ENCODE results near the gene MMP14. TPM values are rescaled to one million over a fixed set of nuclear protein-coding genes. Genes with fewer than 3 reads are reported as not detected.
A peak's percentile ranks its signal among the peaks of the same experiment; 100 is the strongest.

Gene MMP14
- total and polyA plus RNA-seq, 2 of the 13 experiments (the other 11 are each of a cell fraction or from before 2014, with no cell fraction given) = 5.2 to 9.8 TPM

DNA sequence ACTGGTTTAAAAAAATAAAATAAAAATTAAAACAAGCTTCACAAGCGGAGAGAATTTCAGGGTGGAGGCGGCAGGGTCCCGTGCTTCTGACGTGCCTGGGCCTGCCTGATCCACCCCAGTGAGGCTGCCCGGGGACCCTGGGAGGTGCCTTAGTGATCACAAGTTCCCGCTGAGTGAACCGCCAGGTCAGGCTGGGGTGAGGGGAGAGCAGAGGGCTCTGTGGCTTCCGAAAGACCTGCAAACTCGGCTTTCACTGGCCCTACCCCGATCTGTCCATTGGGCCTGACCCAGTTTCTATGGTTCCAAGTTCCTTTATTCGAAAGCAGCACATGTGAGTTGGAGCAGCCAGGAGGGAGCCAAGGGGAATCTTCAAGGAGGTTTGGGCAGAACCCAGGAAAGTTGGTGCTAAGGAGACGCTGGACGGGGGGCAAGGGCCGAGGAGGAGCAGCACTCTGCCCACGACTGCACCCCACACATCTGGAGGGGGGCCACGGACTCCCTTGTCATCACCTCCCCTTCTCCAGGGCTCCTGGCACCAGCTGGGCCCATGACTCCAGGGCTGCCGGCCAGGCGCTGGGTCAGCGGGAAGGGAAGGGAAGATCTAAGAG, 12.9 kb downstream of the MMP14 start (continued):
- TF ChIP-seq ZNF101 (CRISPR knock-in tag; IDR thresholded peaks at IDR 0.05; ENCODE audit: borderline replicate concordance, low read depth) = no peak

DNA sequence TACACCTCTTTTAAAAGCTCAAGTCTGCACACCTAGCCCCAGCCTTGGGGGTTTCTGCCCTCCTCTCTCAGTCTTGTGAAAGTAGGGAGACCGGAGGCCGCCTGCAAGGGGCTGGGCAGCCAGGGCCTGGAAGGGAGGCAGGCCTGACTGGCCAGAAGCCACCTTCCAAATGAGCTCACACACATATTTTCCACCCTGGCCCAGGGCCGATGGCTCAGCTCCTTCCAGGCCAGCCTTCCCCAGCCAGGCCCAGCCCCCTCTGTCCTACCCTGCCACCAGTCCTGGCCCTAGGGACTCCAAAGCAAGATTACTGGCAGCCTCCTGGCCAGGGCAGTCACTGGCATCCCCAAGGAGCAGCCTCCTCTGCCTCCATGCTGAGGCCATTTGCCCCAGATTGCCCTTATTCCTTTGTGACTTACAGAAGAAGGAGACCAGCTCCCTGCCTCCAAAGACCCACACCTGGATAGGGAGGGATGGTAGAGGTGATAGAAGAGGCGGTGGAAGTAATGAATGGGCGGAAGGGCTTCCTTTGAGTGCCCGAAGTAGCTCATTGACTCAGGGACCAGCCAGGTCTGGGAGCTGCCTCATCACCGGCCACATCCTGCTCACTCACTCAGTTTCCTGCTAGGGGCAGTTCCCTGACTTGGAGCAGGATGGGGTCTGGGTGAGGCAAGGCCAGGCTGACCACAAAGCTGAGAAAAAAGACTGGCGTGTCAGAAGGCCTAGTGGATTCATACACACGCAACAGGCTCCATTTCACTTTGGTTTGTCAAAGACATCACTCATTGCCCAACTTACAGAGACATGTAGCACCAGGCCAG, 14.8 kb downstream of the MMP14 start:
- ChIA-PET POLR2A (interaction anchor here (0.7 to 3.0 kb wide), 8 partner anchors 12 to 281 kb away, joined by 3 to 16 read pairs (median 4); partner anchors contain the start of genes ABHD4, DAD1, MMP14 and MRPL52), CTCF (ENCODE audit: low intra/inter-chr PET ratio, low total read pairs) (interaction anchor here (1.0 to 4.3 kb wide), 5 partner anchors 28 to 292 kb away, joined by 5 to 200 read pairs (median 123); no protein-coding TSS in a partner anchor)
- DNase-seq (ENCODE audit: low spot score) = no peak
- 40% methylated on average over 9 of the region's 9 CpGs for WGBS (ENCODE audit: low lambda C conversion rate)
- intact Hi-C loops (cut with micrococcal nuclease; ENCODE audit: unreplicated experiment) (loop anchor here (5.0 kb wide), 1 partner anchor 464 kb away; no protein-coding TSS in a partner anchor), in situ Hi-C loops (cut with HindIII; ENCODE audit: extremely low pct_ligation_motif_present, low pct_unique_long_range_greater_than_20kb) (loop anchor here (10.0 kb wide), 1 partner anchor 76 kb away; no protein-coding TSS in a partner anchor)
- Histone ChIP-seq H4K20me1 (ENCODE audit: insufficient read depth, low read length) (no peaks in the 10 kb centered on the region), H3K4me2 (ENCODE audit: low read depth, low read length) (no peak overlapping the region), H3K36me3 (replicated peaks in 1 of 2; ENCODE audit: control insufficient read depth in 1 of 2, insufficient read depth in 2 of 2, low read length in 2 of 2) (no peaks in the 10 kb centered on the region), H3K9ac (ENCODE audit: insufficient read depth, low read depth, low read length) (no peak overlapping the region), H3K79me2 (ENCODE audit: insufficient read depth, low read length) (no peaks in the 10 kb centered on the region), H3K27me3 (ENCODE audit: control insufficient read depth in 1 of 2, insufficient read depth in 2 of 2, low read length in 2 of 2) (peaks cover 7 to 45% of the 10 kb centered on the region in 2 experiments; a peak in 4 of 5 replicates), H3K4me1 (ENCODE audit: insufficient read depth, low read length) (peaks cover 49% of the 10 kb centered on the region), H3K9me3 (ENCODE audit: low read length) (no peaks in the 10 kb centered on the region), H3K4me3 (replicated peaks in 1 of 3; ENCODE audit: insufficient read depth in 1 of 3, low read depth in 2 of 3, low read length in 3 of 3) (no peak overlapping the region), H2AFZ (ENCODE audit: low read length) (no peak overlapping the region), H3K27ac (ENCODE audit: extremely low read length, insufficient read depth, low read length) (no peak overlapping the region)
- no TSS peak for BruUV-seq (replicated peaks)
- ATAC-seq = no peak
- no peak for FAIRE-seq
- TF ChIP-seq MYC (CRISPR knock-in tag; IDR thresholded peaks at IDR 0.05; ENCODE audit: borderline replicate concordance) = 0 out of 2 replicates have a peak, but pooled peaks have one; percentile 31
- peak; percentile 22 for TF ChIP-seq MED8 (CRISPR knock-in tag; IDR thresholded peaks at IDR 0.05; ENCODE audit: insufficient replicate concordance)
- TF ChIP-seq, protein P1, sequence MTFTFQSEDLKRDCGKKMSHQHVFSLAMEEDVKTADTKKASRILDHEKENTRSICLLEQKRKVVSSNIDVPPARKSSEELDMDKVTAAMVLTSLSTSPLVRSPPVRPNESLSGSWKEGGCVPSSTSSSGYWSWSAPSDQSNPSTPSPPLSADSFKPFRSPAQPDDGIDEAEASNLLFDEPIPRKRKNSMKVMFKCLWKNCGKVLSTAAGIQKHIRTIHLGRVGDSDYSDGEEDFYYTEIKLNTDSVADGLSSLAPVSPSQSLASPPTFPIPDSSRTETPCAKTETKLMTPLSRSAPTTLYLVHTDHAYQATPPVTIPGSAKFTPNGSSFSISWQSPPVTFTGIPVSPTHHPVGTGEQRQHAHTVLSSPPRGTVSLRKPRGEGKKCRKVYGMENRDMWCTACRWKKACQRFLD (CRISPR knock-in tag; IDR thresholded peaks at IDR 0.05; ENCODE audit: borderline replicate concordance) = peak; percentile 58; the same call in 1 of the 2 replicates
- TF ChIP-seq, protein P2, sequence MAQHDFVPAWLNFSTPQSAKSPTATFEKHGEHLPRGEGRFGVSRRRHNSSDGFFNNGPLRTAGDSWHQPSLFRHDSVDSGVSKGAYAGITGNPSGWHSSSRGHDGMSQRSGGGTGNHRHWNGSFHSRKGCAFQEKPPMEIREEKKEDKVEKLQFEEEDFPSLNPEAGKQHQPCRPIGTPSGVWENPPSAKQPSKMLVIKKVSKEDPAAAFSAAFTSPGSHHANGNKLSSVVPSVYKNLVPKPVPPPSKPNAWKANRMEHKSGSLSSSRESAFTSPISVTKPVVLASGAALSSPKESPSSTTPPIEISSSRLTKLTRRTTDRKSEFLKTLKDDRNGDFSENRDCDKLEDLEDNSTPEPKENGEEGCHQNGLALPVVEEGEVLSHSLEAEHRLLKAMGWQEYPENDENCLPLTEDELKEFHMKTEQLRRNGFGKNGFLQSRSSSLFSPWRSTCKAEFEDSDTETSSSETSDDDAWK (CRISPR knock-in tag; IDR thresholded peaks at IDR 0.05) = no peak
- TF ChIP-seq, protein P3, sequence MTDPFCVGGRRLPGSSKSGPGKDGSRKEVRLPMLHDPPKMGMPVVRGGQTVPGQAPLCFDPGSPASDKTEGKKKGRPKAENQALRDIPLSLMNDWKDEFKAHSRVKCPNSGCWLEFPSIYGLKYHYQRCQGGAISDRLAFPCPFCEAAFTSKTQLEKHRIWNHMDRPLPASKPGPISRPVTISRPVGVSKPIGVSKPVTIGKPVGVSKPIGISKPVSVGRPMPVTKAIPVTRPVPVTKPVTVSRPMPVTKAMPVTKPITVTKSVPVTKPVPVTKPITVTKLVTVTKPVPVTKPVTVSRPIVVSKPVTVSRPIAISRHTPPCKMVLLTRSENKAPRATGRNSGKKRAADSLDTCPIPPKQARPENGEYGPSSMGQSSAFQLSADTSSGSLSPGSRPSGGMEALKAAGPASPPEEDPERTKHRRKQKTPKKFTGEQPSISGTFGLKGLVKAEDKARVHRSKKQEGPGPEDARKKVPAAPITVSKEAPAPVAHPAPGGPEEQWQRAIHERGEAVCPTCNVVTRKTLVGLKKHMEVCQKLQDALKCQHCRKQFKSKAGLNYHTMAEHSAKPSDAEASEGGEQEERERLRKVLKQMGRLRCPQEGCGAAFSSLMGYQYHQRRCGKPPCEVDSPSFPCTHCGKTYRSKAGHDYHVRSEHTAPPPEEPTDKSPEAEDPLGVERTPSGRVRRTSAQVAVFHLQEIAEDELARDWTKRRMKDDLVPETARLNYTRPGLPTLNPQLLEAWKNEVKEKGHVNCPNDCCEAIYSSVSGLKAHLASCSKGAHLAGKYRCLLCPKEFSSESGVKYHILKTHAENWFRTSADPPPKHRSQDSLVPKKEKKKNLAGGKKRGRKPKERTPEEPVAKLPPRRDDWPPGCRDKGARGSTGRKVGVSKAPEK (CRISPR knock-in tag; IDR thresholded peaks at IDR 0.05; ENCODE audit: borderline replicate concordance) = no peak
- TF ChIP-seq, protein P4, sequence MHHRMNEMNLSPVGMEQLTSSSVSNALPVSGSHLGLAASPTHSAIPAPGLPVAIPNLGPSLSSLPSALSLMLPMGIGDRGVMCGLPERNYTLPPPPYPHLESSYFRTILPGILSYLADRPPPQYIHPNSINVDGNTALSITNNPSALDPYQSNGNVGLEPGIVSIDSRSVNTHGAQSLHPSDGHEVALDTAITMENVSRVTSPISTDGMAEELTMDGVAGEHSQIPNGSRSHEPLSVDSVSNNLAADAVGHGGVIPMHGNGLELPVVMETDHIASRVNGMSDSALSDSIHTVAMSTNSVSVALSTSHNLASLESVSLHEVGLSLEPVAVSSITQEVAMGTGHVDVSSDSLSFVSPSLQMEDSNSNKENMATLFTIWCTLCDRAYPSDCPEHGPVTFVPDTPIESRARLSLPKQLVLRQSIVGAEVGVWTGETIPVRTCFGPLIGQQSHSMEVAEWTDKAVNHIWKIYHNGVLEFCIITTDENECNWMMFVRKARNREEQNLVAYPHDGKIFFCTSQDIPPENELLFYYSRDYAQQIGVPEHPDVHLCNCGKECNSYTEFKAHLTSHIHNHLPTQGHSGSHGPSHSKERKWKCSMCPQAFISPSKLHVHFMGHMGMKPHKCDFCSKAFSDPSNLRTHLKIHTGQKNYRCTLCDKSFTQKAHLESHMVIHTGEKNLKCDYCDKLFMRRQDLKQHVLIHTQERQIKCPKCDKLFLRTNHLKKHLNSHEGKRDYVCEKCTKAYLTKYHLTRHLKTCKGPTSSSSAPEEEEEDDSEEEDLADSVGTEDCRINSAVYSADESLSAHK (CRISPR knock-in tag; IDR thresholded peaks at IDR 0.05; ENCODE audit: borderline replicate concordance) = no peak
- TF ChIP-seq ZNF225 (CRISPR knock-in tag; IDR thresholded peaks at IDR 0.05) = peak; percentile 63; the same call in 1 of the 2 replicates
- peak; percentile 51; the same call in 1 of the 2 replicates for TF ChIP-seq ZNF333 (CRISPR knock-in tag; IDR thresholded peaks at IDR 0.05; ENCODE audit: borderline replicate concordance)
- no peak for TF ChIP-seq ATF7 (IDR thresholded peaks at IDR 0.05)
- TF ChIP-seq ATF7 (CRISPR knock-in tag; IDR thresholded peaks at IDR 0.05) = 0 out of 2 replicates have a peak, but pooled peaks have one; percentile 42
